Neural progenitor cell (in vitro differentiated cells): ENCODE measurements around the gene HIVEP2.

ENCODE experiments used
- EZH2phosphoT487 ChIP-seq: fragments of 200-600 bp; sonication (generic); IDR thresholded peaks from 2 replicates; pipeline ENCODE4 v1.6.1; 2017; ENCODE audit warnings: antibody characterized with exemption
- TF ChIP-seq, protein P1 (sequence below): fragments of 200-600 bp; sonication (generic); IDR thresholded peaks from 2 replicates; pipeline ENCODE4 v1.5.1; 2017; ENCODE audit warnings: antibody characterized with exemption, mild to moderate bottlenecking

DNA sequence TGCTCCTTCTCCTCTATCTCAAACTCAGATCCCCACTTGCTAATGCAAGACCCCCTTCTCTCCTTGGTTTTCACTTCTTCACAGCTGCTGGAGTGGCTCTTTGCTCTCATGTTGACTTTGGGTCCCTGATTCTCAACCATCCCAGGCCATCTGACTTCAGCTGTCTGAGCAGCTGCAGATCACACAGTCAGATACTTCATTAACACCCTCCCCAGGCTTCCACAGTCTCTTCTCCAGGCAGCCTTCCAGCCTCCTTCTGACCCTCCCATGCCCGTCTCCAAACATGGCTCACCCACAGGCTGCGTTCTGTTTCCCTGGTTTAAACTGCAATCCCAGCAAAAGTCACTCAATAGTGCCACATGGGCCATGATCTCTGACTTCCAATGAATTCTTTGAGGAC is 65.4 kb downstream of the HIVEP2 start:
- TF ChIP-seq, protein P1, sequence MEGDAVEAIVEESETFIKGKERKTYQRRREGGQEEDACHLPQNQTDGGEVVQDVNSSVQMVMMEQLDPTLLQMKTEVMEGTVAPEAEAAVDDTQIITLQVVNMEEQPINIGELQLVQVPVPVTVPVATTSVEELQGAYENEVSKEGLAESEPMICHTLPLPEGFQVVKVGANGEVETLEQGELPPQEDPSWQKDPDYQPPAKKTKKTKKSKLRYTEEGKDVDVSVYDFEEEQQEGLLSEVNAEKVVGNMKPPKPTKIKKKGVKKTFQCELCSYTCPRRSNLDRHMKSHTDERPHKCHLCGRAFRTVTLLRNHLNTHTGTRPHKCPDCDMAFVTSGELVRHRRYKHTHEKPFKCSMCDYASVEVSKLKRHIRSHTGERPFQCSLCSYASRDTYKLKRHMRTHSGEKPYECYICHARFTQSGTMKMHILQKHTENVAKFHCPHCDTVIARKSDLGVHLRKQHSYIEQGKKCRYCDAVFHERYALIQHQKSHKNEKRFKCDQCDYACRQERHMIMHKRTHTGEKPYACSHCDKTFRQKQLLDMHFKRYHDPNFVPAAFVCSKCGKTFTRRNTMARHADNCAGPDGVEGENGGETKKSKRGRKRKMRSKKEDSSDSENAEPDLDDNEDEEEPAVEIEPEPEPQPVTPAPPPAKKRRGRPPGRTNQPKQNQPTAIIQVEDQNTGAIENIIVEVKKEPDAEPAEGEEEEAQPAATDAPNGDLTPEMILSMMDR = no peak
- no peak for TF ChIP-seq EZH2phosphoT487
